SK-N-SH treated with all-trans-retinoic acid at 6 μM for 48 hours (cell line): ENCODE data around the gene PTPRN2.

Source experiments
- ATAC-seq: fragments of 200-7000 bp; cut with Tn5 transposase; 3 replicates; pipeline ENCODE4 v1.9.1; 2020; ENCODE audit warnings: mild to moderate bottlenecking, moderate library complexity
- ARNTL ChIP-seq: fragments of 450-650 bp; formaldehyde crosslinking; IDR thresholded peaks from 2 replicates; pipeline ENCODE4 v1.5.0; 2020; ENCODE audit warnings: low read depth, mild to moderate bottlenecking, moderate library complexity, borderline replicate concordance
- BACH2 ChIP-seq: fragments of 250-450 bp; sonication (Bioruptor Pico); IDR thresholded peaks from 2 replicates; pipeline ENCODE4 v1.9.0; 2021; ENCODE audit warnings: mild to moderate bottlenecking, borderline replicate concordance
- CSDC2 ChIP-seq: fragments of 250-450 bp; sonication (Bioruptor Pico); IDR thresholded peaks from 2 replicates; pipeline ENCODE4 v1.5.0; 2020; ENCODE audit warnings: mild to moderate bottlenecking, moderate library complexity
- ESRRG ChIP-seq: fragments of 250-450 bp; sonication (Bioruptor Pico); IDR thresholded peaks from 2 replicates; pipeline ENCODE4 v1.6.1; 2021; ENCODE audit warnings: mild to moderate bottlenecking
- GLIS3 ChIP-seq: fragments of 250-450 bp; sonication (Bioruptor Pico); IDR thresholded peaks from 2 replicates; pipeline ENCODE4 v1.5.0; 2020; ENCODE audit warnings: mild to moderate bottlenecking, moderate library complexity
- ISL1 ChIP-seq: fragments of 250-450 bp; sonication (Bioruptor Pico); IDR thresholded peaks from 2 replicates; pipeline ENCODE4 v2.1.2; 2022; ENCODE audit warnings: mild to moderate bottlenecking, moderate library complexity
- OSR1 ChIP-seq: fragments of 250-450 bp; sonication (Bioruptor Pico); IDR thresholded peaks from 2 replicates; pipeline ENCODE4 v1.8.0; 2022; ENCODE audit warnings: moderate library complexity, mild to moderate bottlenecking, inconsistent platforms
- RARB ChIP-seq: fragments of 250-450 bp; sonication (Bioruptor Pico); IDR thresholded peaks from 2 replicates; pipeline ENCODE4 v1.8.0; 2021; ENCODE audit warnings: mild to moderate bottlenecking, moderate library complexity
- SNAI2 ChIP-seq: fragments of 250-450 bp; sonication (Bioruptor Pico); IDR thresholded peaks from 2 replicates; pipeline ENCODE4 v1.5.0; 2020; ENCODE audit warnings: mild to moderate bottlenecking, moderate library complexity
- TCF4 ChIP-seq: fragments of 250-450 bp; sonication (Bioruptor Pico); IDR thresholded peaks from 2 replicates; pipeline ENCODE4 v1.8.0; 2021; ENCODE audit warnings: mild to moderate bottlenecking, moderate library complexity, borderline replicate concordance
- TOX ChIP-seq: fragments of 250-450 bp; sonication (Bioruptor Pico); IDR thresholded peaks from 2 replicates; pipeline ENCODE4 v1.8.0; 2021; ENCODE audit warnings: mild to moderate bottlenecking, moderate library complexity, borderline replicate concordance
- ZC3H10 ChIP-seq: fragments of 250-450 bp; sonication (Bioruptor Pico); IDR thresholded peaks from 2 replicates; pipeline ENCODE4 v1.5.1; 2021; ENCODE audit warnings: mild to moderate bottlenecking, moderate library complexity
- ZFP3 ChIP-seq: fragments of 250-450 bp; sonication (Bioruptor Pico); IDR thresholded peaks from 2 replicates; pipeline ENCODE4 v1.5.0; 2020; ENCODE audit warnings: mild to moderate bottlenecking, moderate library complexity
- ZFP30 ChIP-seq: fragments of 450-650 bp; formaldehyde crosslinking; IDR thresholded peaks from 2 replicates; pipeline ENCODE4 v1.5.0; 2022; ENCODE audit warnings: mild to moderate bottlenecking, moderate library complexity
- ZNF565 ChIP-seq: fragments of 450-650 bp; formaldehyde crosslinking; conservative IDR thresholded peaks from 2 replicates; pipeline ENCODE4 v1.5.0; 2020; ENCODE audit warnings: low read depth, mild to moderate bottlenecking, moderate library complexity
- ZNF70 ChIP-seq: fragments of 450-650 bp; formaldehyde crosslinking; IDR thresholded peaks from 2 replicates; pipeline ENCODE4 v1.5.0; 2020; ENCODE audit warnings: mild to moderate bottlenecking, moderate library complexity
- ZNF8 ChIP-seq: fragments of 450-650 bp; formaldehyde crosslinking; IDR thresholded peaks from 2 replicates; pipeline ENCODE4 v1.5.0; 2020; ENCODE audit warnings: mild to moderate bottlenecking, moderate library complexity
- TF ChIP-seq, protein P1 (sequence below): fragments of 250-450 bp; sonication (Bioruptor Pico); IDR thresholded peaks from 2 replicates; pipeline ENCODE4 v1.5.1; 2021; ENCODE audit warnings: mild to moderate bottlenecking, moderate library complexity
- TF ChIP-seq, protein P2 (sequence below): fragments of 250-450 bp; sonication (Bioruptor Pico); IDR thresholded peaks from 2 replicates; pipeline ENCODE4 v1.8.0; 2021; ENCODE audit warnings: low read depth, mild to moderate bottlenecking, moderate library complexity, borderline replicate concordance
- TF ChIP-seq, protein P3 (sequence below): fragments of 250-450 bp; sonication (Bioruptor Pico); IDR thresholded peaks from 2 replicates; pipeline ENCODE4 v1.5.0; 2020; ENCODE audit warnings: mild to moderate bottlenecking, moderate library complexity
- TF ChIP-seq, protein P4 (sequence below): fragments of 250-450 bp; sonication (Bioruptor Pico); IDR thresholded peaks from 2 replicates; pipeline ENCODE4 v1.8.0; 2020; ENCODE audit warnings: mild to moderate bottlenecking, moderate library complexity, borderline replicate concordance

Gene PTPRN2

DNA sequence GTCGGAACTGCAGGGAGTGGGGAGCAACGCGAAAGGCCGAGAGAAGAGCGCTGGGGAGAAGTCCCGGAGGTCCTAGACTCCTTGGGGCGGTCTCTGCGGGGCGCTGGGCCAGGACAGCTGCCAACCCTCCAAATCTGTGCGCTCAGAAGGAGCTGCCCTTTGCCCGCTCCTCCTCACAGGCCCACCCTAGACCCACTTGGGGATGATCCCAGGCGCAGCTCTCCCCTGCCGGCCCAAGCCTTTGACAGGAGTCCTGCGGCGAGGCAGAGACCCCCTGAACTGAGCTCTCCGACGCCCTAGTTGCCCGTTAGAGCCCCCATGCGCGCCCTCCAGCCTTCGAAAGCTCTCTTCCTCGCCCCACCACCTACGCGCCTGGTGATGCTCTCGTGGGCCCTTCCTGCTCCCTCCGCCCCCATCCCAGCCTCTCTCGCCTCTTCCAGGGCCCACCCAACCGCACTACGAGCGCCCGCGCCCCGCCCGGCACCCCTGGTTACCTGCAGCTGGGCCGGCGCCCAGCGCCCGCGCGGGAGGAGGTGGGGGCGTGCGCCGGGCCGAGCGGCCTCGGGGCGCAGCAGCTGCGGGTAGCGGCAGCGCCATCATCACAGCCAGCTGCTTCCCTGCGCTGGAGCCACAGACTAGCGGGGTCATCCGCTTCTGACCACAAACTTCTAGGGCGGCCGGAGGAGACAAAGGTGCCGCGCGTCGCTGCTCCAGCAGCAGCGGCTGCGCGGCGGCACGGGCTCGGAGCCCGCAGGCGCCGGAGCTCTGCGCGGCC lies 897.4 kb downstream of the PTPRN2 start:
- TF ChIP-seq, protein P1, sequence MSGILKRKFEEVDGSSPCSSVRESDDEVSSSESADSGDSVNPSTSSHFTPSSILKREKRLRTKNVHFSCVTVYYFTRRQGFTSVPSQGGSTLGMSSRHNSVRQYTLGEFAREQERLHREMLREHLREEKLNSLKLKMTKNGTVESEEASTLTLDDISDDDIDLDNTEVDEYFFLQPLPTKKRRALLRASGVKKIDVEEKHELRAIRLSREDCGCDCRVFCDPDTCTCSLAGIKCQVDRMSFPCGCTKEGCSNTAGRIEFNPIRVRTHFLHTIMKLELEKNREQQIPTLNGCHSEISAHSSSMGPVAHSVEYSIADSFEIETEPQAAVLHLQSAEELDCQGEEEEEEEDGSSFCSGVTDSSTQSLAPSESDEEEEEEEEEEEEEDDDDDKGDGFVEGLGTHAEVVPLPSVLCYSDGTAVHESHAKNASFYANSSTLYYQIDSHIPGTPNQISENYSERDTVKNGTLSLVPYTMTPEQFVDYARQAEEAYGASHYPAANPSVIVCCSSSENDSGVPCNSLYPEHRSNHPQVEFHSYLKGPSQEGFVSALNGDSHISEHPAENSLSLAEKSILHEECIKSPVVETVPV (CRISPR knock-in tag), result no peak
- TF ChIP-seq TOX (no peak), TCF4 (CRISPR knock-in tag) (no peak), ZNF70 (CRISPR knock-in tag) (no peak), ZFP30 (no peak), GLIS3 (CRISPR knock-in tag) (no peak), ISL1 (CRISPR knock-in tag) (no peak), ZC3H10 (CRISPR knock-in tag) (no peak), ZFP3 (CRISPR knock-in tag) (no peak), RARB (CRISPR knock-in tag) (no peak), ESRRG (no peak), BACH2 (CRISPR knock-in tag) (no peak), ARNTL (CRISPR knock-in tag) (no peak), CSDC2 (no peak), ZNF8 (no peak), OSR1 (CRISPR knock-in tag) (no peak)
- TF ChIP-seq, protein P2, sequence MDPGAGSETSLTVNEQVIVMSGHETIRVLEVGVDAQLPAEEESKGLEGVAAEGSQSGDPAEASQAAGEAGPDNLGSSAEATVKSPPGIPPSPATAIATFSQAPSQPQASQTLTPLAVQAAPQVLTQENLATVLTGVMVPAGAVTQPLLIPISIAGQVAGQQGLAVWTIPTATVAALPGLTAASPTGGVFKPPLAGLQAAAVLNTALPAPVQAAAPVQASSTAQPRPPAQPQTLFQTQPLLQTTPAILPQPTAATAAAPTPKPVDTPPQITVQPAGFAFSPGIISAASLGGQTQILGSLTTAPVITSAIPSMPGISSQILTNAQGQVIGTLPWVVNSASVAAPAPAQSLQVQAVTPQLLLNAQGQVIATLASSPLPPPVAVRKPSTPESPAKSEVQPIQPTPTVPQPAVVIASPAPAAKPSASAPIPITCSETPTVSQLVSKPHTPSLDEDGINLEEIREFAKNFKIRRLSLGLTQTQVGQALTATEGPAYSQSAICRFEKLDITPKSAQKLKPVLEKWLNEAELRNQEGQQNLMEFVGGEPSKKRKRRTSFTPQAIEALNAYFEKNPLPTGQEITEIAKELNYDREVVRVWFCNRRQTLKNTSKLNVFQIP (CRISPR knock-in tag), result no peak
- TF ChIP-seq, protein P3, sequence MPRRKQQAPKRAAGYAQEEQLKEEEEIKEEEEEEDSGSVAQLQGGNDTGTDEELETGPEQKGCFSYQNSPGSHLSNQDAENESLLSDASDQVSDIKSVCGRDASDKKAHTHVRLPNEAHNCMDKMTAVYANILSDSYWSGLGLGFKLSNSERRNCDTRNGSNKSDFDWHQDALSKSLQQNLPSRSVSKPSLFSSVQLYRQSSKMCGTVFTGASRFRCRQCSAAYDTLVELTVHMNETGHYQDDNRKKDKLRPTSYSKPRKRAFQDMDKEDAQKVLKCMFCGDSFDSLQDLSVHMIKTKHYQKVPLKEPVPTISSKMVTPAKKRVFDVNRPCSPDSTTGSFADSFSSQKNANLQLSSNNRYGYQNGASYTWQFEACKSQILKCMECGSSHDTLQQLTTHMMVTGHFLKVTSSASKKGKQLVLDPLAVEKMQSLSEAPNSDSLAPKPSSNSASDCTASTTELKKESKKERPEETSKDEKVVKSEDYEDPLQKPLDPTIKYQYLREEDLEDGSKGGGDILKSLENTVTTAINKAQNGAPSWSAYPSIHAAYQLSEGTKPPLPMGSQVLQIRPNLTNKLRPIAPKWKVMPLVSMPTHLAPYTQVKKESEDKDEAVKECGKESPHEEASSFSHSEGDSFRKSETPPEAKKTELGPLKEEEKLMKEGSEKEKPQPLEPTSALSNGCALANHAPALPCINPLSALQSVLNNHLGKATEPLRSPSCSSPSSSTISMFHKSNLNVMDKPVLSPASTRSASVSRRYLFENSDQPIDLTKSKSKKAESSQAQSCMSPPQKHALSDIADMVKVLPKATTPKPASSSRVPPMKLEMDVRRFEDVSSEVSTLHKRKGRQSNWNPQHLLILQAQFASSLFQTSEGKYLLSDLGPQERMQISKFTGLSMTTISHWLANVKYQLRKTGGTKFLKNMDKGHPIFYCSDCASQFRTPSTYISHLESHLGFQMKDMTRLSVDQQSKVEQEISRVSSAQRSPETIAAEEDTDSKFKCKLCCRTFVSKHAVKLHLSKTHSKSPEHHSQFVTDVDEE (CRISPR knock-in tag), result no peak; the same call in 1 of the 2 replicates
- TF ChIP-seq, protein P4, sequence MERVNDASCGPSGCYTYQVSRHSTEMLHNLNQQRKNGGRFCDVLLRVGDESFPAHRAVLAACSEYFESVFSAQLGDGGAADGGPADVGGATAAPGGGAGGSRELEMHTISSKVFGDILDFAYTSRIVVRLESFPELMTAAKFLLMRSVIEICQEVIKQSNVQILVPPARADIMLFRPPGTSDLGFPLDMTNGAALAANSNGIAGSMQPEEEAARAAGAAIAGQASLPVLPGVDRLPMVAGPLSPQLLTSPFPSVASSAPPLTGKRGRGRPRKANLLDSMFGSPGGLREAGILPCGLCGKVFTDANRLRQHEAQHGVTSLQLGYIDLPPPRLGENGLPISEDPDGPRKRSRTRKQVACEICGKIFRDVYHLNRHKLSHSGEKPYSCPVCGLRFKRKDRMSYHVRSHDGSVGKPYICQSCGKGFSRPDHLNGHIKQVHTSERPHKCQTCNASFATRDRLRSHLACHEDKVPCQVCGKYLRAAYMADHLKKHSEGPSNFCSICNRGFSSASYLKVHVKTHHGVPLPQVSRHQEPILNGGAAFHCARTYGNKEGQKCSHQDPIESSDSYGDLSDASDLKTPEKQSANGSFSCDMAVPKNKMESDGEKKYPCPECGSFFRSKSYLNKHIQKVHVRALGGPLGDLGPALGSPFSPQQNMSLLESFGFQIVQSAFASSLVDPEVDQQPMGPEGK (CRISPR knock-in tag), result no peak
- TF ChIP-seq, all 23 proteins: peak for 0
- peak; percentile 59 for ATAC-seq

DNA sequence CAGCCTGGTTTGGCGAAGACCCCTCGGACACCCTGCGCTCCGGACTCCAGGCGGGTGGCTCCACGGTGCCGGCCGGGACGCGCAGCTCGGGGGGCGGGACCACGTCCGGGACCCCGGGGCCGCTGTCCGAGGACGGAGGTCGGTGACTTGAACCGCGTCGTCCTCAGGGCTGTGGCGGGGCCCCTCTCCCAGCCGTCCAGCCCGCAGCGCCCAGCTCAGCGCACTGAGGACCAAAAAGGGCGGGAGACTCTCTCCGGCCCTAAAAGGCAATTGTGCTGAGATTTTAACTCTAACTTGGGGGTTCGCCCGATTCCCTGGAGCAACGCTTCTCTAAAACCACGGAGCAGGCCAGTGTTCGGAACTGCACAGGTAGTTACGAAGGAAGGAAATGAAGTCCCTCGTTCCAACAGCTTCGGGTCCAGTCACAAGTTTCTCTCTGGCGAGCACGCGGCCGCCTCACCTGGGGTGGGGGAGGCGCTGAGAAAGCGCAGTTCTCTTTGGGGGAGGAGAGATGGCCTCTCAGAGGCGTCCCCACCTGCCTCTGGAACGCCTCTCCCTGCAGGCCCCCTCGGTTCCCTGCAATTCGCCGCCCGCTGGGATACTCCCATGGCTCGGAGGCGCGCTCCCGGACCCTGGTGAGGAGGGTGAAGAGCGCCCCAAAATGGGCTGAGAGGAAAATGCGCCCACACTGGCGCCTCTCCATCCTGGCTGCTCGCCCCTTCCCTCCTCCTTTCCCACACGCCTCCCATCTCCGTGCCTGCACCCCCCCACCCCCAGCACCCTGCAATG lies 898.2 kb downstream of the PTPRN2 start:
- TF ChIP-seq, protein P4 (CRISPR knock-in tag), result no peak
- no peak for TF ChIP-seq SNAI2 (CRISPR knock-in tag)
- TF ChIP-seq TOX, result no peak
- no peak for TF ChIP-seq RARB (CRISPR knock-in tag)
- no peak for TF ChIP-seq CSDC2
- no peak for TF ChIP-seq GLIS3 (CRISPR knock-in tag)
- no peak for TF ChIP-seq ZFP30
- TF ChIP-seq ZNF565 (CRISPR knock-in tag), result no peak
- no peak for TF ChIP-seq TCF4 (CRISPR knock-in tag)
- no peak for TF ChIP-seq OSR1 (CRISPR knock-in tag)
- TF ChIP-seq ARNTL (CRISPR knock-in tag), result no peak
- TF ChIP-seq ZNF8, result no peak
- TF ChIP-seq ZFP3 (CRISPR knock-in tag), result no peak

More for the DNA sequence above, 898.2 kb downstream of the PTPRN2 start:
- ATAC-seq, result no peak; the same call in 2 of the 3 replicates
